WI38 (cell line): ENCODE results near the gene GON4L.
A peak's percentile ranks its signal among the peaks of the same experiment; 100 is the strongest.

Source experiments
- H3K4me3 ChIP-seq: 2 replicates; pipeline ENCODE4 v1.5.1; 2011; ENCODE audit warnings: low read depth, mild to moderate bottlenecking, control low read depth, low read length
- TF ChIP-seq, protein P1 (sequence below): IDR thresholded peaks from 2 replicates; pipeline ENCODE4 v1.5.1; 2012; ENCODE audit warnings: low read depth, mild to moderate bottlenecking, control low read depth, low read length

The GON4L gene

DNA sequence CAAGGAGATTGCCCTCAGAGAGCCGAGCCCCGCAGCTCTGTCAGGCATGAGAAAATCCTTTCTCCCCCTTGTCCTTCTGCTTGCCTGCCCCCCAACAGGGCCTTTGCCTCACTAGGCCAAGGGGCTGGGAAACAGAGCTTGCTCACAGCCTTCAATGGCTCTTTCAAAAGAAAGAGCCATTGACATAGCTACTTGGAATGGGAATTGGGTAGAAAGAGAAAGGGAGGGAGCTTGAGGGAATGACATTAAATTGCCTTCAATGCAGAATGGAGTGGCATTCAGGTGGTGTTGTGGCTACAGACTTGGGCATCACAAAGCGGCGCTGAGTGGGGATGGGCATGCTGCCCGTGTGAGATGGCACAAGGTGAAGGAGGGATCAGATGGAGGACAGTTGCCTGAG is 15.5 kb upstream of the GON4L start:
- no peak overlapping the region for H3K4me3 ChIP-seq
- TF ChIP-seq, protein P1, sequence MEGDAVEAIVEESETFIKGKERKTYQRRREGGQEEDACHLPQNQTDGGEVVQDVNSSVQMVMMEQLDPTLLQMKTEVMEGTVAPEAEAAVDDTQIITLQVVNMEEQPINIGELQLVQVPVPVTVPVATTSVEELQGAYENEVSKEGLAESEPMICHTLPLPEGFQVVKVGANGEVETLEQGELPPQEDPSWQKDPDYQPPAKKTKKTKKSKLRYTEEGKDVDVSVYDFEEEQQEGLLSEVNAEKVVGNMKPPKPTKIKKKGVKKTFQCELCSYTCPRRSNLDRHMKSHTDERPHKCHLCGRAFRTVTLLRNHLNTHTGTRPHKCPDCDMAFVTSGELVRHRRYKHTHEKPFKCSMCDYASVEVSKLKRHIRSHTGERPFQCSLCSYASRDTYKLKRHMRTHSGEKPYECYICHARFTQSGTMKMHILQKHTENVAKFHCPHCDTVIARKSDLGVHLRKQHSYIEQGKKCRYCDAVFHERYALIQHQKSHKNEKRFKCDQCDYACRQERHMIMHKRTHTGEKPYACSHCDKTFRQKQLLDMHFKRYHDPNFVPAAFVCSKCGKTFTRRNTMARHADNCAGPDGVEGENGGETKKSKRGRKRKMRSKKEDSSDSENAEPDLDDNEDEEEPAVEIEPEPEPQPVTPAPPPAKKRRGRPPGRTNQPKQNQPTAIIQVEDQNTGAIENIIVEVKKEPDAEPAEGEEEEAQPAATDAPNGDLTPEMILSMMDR = no peak

DNA sequence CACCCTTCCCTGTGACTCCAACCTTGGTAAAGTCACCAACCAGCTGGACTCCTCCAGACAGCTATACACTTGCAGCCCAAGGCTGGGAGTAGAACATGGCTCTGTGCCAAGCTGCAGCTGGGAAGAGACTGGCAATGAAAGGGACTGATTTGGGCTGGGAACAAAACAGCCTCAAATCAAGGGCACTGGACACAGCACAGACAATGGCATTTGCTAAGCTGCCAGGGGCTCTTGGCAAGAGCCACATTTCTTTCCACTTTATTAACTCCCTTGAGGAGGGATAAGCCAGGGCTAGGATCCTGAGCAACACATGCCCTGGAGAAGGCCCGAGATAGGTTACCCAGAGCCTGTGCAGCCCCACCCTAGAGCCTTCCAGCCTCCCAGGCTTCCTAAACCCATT is 14.4 kb upstream of the GON4L start:
- TF ChIP-seq, protein P1 = no peak

DNA sequence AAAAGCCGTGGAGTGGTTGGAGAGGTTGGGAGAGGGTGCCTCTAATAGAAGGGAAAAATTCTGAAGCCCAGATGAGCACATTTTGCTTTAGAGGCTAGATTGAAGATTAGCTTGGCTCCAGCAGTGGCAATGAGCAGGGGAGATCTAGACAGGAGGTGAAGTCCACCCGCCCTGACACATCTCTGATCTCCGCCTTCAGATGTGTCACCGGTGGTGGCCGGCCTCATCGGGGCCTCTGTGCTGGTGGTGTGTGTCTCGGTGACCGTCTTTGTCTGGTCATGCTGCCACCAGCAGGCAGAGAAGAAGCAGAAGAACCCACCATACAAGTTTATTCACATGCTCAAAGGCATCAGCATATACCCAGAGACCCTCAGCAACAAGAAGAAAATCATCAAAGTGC is 10.8 kb upstream of the GON4L start:
- TF ChIP-seq, protein P1 = no peak
- no peak overlapping the region for H3K4me3 ChIP-seq

More for the DNA sequence above, 14.4 kb upstream of the GON4L start:
- H3K4me3 ChIP-seq = no peak overlapping the region

DNA sequence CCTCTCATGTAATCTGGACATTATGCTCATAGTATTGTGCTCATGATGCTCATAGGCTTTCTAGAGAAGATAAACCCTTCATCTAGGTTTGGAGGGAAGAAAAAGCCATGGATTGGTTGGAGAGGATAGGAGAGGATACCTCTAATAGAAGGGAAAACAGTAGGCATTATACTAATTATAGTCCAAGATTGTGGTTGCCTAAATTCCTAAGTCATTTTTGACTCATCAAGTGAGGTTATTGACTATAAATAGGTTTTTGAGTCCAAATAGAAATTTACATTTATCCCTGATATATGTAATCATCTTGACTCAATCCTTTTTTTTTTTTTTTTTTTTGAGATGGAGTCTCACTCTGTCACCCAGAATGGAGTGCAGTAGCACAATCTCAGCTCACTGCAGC is 7.4 kb upstream of the GON4L start:
- TF ChIP-seq, protein P1 = no peak
- H3K4me3 ChIP-seq = no peak overlapping the region

DNA sequence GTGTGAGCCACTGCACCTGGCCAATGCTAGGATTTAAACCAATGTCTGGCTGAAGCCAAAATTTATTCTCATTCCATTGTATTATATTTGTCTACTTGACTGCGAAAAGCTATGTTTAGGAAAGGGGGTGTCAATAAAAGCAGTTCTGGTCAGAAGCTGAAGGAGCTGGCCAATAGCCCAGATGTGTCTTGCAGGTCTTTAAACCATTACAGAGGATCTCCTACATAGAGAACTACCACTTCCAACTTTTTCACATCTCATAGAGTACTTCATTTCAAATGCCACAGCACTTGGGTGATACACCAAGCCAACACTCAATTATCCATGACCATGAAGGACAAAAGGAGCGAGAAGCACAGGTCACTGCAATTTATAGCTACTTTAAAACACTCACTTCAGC is 4.9 kb upstream of the GON4L start:
- TF ChIP-seq, protein P1 = no peak
- H3K4me3 ChIP-seq = no peak overlapping the region

DNA sequence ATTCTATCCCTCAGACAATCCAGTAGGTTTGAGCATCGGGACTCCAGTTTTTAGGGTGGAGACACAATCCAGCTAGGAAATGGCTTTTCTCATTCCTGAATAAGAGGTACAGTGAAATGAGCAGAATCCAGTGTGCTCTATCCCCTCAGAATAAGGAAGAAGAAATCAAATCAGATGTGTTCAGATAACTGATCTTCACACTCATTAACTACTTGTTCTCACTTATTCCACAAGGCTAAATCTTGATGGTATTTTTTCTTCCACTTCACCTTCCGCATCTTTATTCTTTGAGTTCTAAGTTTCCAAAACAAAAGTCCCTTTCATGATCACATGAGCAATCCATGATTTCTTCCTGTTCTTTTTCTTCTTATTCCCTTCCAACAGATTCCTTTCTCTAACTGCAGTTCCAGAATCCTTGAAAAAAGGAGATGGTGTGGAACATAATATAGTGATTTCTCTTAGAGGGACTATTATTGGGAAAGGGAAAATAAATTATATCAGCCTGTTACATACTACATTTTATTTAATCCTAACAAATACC is 4.0 kb upstream of the GON4L start:
- peak overlapping the region; percentile 68 for H3K4me3 ChIP-seq
- TF ChIP-seq, protein P1 = no peak

DNA sequence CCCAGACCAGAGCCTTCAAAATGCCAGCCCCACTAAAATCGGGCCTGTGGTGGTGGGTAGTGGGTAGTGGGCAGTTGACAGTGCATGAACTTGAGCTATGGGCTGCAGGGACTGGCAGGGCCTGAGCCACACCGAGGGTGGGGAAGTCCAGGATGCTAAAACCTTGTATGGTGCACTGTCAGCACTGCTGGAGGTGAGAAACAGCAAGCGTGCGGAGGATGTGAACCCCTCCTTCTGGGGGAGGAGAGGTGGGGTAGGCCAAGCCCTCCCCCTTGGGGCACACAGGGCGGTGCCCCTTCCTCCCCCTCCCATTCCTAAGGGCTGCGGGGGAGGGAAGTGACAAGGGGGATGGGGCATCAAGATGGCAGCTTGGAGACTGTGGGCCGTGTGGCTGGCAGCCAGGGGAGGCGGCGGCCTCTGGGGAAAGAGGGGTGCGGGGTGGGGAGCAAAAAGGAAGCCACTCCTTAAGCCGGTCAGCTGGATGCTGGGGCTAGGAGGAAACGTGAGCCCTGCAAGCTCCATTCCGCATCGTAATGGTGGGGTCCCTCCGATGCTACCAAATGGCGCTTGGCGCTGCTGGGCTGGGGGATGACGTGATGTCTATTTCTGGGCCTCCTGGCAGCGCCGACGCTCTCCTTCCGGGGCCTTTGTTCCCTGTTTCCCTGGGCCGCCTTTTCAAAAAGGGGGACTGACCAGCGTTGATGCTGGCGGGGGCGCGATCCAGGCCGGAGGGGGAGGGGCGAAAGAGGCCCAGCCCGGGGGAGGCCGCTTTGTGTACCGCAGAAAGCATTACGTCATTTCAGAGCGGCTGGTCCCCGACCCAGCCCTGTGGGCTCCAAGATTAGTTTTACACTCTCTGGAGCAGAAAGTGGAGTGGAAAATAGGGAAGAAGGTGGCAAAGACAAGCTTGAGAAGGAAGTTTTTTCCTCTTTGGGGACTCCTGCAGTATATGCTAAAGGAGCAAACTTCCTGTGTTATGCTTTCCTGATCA is 3.2 kb upstream of the GON4L start:
- peak overlapping the region; percentile 68 for H3K4me3 ChIP-seq
- TF ChIP-seq, protein P1 = no peak
